Cardiac septum (tissue), 1 donor: ENCODE data around the gene SRP19. TPM values are rescaled to one million over a fixed set of nuclear protein-coding genes. Genes with fewer than 3 reads are reported as not detected.

ENCODE experiments used
- DNase-seq: peaks from one replicate; pipeline ENCODE4 v3.0.0-alpha.2; 2020; ENCODE audit warnings: low spot score
- intact Hi-C: fragments of 100-400 bp; cut with DNase I; formaldehyde crosslinking; loops from one replicate; pipeline ENCODE4 v1.14.0; 2022
- total RNA-seq: library from RNA; stranded (reverse); fragmentation: NEBNext Ultra II Directional; extraction: Animal tissue kit (Norgen Biotek cat#: 25700); gene quantifications from one replicate; pipeline ENCODE4 v1.2.1, GENCODE V29; 2021
- donor health status: DM: no; HTN: no; CAD: no.

SRP19 gene
- total RNA-seq, 1 donor from 2014 or later = 32.4 TPM

GRCh38 chr5:112915831-112916230 lies 54.7 kb downstream of the SRP19 start:
- intact Hi-C loops = no loop called here

GRCh38 chr5:112917453-112917995 lies 56.4 kb downstream of the SRP19 start:
- intact Hi-C loops = no loop called here
- DNase-seq = no peak

More at GRCh38 chr5:112915831-112916230, 54.7 kb downstream of the SRP19 start:
- DNase-seq = no peak

GRCh38 chr5:112918136-112918535 lies 57.0 kb downstream of the SRP19 start:
- intact Hi-C loops = no loop called here
- no peak for DNase-seq

- intact Hi-C loops = no loop called here
- DNase-seq = no peak
These were observed 57.6 kb downstream of the SRP19 start for GRCh38 chr5:112918679-112919078.

Other genes with a start within 250 kb of the SRP19 start
- 39.5 TPM for gene APC, start 123.4 kb upstream of the SRP19 start, total RNA-seq
- gene REEP5, start 60.9 kb downstream of the SRP19 start, total RNA-seq = 119 TPM
- 21.8 TPM for gene DCP2, start 115.5 kb downstream of the SRP19 start, total RNA-seq